ENCODE measurements around the gene TGFBR3L. TPM values are rescaled to one million over a fixed set of nuclear protein-coding genes. Genes with fewer than 3 reads are reported as not detected.

TGFBR3L gene
- total RNA-seq, 4 donors from 2014 or later, result not detected

- ATAC-seq (ENCODE audit: low FRiP score), result no peak
- no peak for TF ChIP-seq CTCF (IDR thresholded peaks at IDR 0.05)
- no peak for DNase-seq (ENCODE audit: low spot score)
Observed at GRCh38 chr19:7963566-7963965, 48.9 kb downstream of the TGFBR3L start.

DNA sequence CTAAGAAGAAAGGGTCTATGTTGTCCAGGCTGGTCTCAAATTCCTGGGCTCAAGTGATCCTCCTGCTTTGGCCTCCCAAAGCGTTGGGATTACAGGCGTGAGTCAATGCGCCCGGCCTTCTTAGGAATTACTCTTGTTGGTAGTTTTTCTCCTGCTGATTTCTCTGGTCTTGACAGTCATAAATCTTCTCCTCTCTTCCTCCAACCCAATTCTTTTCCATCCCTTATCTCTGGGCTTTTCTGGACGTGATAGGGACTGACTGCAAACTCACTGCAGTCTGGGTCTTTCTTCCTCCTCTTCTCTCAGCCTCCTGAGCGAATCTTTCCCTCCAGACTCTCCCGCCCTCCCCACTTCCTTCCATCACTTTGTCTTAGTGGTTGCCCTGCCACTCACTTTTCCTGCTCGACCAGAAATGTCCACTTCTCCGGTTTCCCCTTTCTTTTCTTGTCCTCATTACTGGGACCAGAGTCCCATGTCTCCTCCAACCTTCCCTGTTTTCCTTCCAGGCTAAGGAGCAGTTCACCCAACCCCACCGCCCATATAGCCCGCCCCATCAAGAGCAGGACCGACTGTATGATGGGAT lies 50.7 kb downstream of the TGFBR3L start:
- ATAC-seq (ENCODE audit: low FRiP score) (no peak), DNase-seq (ENCODE audit: low spot score) (no peak)
- no peak for TF ChIP-seq CTCF (IDR thresholded peaks at IDR 0.05)

GRCh38 chr19:7965921-7966665 lies 51.5 kb downstream of the TGFBR3L start:
- no peak for ATAC-seq (ENCODE audit: low FRiP score)

GRCh38 chr19:7968008-7968795 lies 53.6 kb downstream of the TGFBR3L start:
- no peak for ATAC-seq (ENCODE audit: low FRiP score)
- DNase-seq (ENCODE audit: low spot score), result no peak

More at GRCh38 chr19:7965921-7966665, 51.5 kb downstream of the TGFBR3L start:
- TF ChIP-seq CTCF (IDR thresholded peaks at IDR 0.05), result no peak
- no peak for DNase-seq (ENCODE audit: low spot score)

More at GRCh38 chr19:7968008-7968795, 53.6 kb downstream of the TGFBR3L start:
- no peak for TF ChIP-seq CTCF (IDR thresholded peaks at IDR 0.05)

Other genes starting within 250 kb of the TGFBR3L start
- gene RETN, start 245.8 kb upstream of the TGFBR3L start, total RNA-seq, result 1 to 10 TPM in 1 of 4 donors, not detected in 3; 1.6 TPM
- gene MCEMP1, start 237.7 kb upstream of the TGFBR3L start, total RNA-seq, result 1 to 10 TPM; 2.2 to 6.5 (median 3.4) TPM
- 10 to 100 TPM; 54.1 to 83.6 (median 76.7) TPM for gene TRAPPC5, start 234.0 kb upstream of the TGFBR3L start, total RNA-seq
- gene FCER2, start 212.7 kb upstream of the TGFBR3L start, total RNA-seq, result 1 to 10 TPM in 2 of 4 donors, under 1 TPM in 2; 0.65 to 1.8 (median 1.0) TPM
- 1 to 10 TPM; 2.3 to 9.3 (median 6.0) TPM for gene CLEC4G, start 182.7 kb upstream of the TGFBR3L start, total RNA-seq
- 10 to 100 TPM; 12.7 to 21.8 (median 17.2) TPM for gene CD209, start 167.3 kb upstream of the TGFBR3L start, total RNA-seq
- under 1 TPM in 2 of 4 donors, not detected in 2; 0.56 to 0.93 TPM for gene CLEC4M, start 151.6 kb upstream of the TGFBR3L start, total RNA-seq
- gene EVI5L, start 84.6 kb upstream of the TGFBR3L start, total RNA-seq, result 10 to 100 TPM in 1 of 4 donors, 1 to 10 TPM in 3; 6.9 to 10.8 (median 7.9) TPM
- gene PRR36, start 40.4 kb upstream of the TGFBR3L start, total RNA-seq, result not detected
- gene LRRC8E, start 26.3 kb upstream of the TGFBR3L start, total RNA-seq, result 1 to 10 TPM in 3 of 4 donors, under 1 TPM in 1; 0.79 to 6.5 (median 3.0) TPM
- 10 to 100 TPM; 12.9 to 13.7 (median 13.6) TPM for gene MAP2K7, start 11.0 kb upstream of the TGFBR3L start, total RNA-seq
- gene SNAPC2, start 5.5 kb downstream of the TGFBR3L start, total RNA-seq, result 10 to 100 TPM in 3 of 4 donors, 1 to 10 TPM in 1; 4.7 to 13.1 (median 12.3) TPM
- 1 to 10 TPM in 3 of 4 donors, not detected in 1; 1.6 to 3.7 (median 2.0) TPM for gene CTXN1, start 11.3 kb downstream of the TGFBR3L start, total RNA-seq
- gene TIMM44, start 28.8 kb downstream of the TGFBR3L start, total RNA-seq, result 10 to 100 TPM; 44.3 to 53.3 (median 47.6) TPM
- gene ELAVL1, start 90.8 kb downstream of the TGFBR3L start, total RNA-seq, result 10 to 100 TPM; 23.7 to 41.1 (median 30.3) TPM
- gene CCL25, start 137.9 kb downstream of the TGFBR3L start, total RNA-seq, result not detected
- gene FBN3, start 234.8 kb downstream of the TGFBR3L start, total RNA-seq, result not detected

All from omental fat pad (tissue), 4 donors.